ENCODE data around the gene IDUA.
"Not testable (repeated sequence)": the region's sequence is repeated elsewhere in the genome, so short reads cannot be mapped to it uniquely, and the experiment has no call there.

The IDUA gene

DNA sequence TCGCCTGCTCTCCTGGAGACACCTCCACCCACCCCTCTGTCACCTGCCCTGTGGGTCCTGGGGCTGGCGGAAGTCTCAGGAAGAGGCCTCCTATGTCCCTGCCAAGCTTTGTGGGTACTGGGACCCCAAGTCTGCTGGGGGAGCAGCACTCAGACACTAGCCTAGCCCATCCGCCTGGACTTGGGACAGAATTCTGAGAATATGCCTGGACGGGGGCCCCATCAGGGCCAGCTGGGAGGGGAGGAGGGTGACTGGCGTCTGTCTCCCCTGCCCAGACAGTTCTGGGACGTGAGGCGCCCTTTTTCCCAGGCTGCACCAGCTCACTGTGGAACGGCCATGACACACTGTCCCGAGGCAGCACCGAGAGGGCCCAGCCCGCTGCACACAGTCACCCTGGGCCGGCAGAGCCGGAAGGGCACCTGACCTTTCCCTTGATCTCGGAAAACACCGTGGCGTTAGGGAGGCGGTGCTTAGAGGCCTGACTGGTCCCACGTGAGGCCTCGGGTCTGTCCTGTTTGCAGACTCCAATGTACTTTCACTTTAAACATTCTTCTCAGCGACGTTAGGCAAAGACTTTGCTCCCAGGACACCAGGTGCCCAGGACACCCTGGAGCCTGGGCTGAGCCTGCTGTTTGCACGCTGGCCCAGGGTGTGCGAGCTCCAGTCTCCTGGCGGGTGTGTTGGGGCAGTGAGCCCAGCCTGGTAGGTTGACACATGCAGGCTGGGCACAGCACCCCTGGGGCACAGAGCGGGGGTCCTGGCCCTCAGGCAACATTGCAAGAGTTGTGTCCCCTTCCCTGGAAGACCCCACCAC is 5.7 kb downstream of the IDUA start:
- no peak overlapping the region for H3K27ac ChIP-seq (ENCODE audit: low read depth, low read length)
- H3K4me1 ChIP-seq (ENCODE audit: insufficient read depth, low read length) = no peaks in the 10 kb centered on the region
- no peaks in the 10 kb centered on the region for H3K9me3 ChIP-seq (ENCODE audit: insufficient read depth, low read depth, low read length)
- peaks cover 24% of the 10 kb centered on the region for H3K27me3 ChIP-seq (ENCODE audit: insufficient read depth, low read length)
- WGBS = 88% methylated on average over 25 of the region's 25 CpGs
- no peak overlapping the region for H3K4me3 ChIP-seq (ENCODE audit: low read length)
- H3K9ac ChIP-seq (ENCODE audit: low read depth, low read length) = no peak overlapping the region
- H3K36me3 ChIP-seq (ENCODE audit: insufficient read depth, low read length) = no peaks in the 10 kb centered on the region

DNA sequence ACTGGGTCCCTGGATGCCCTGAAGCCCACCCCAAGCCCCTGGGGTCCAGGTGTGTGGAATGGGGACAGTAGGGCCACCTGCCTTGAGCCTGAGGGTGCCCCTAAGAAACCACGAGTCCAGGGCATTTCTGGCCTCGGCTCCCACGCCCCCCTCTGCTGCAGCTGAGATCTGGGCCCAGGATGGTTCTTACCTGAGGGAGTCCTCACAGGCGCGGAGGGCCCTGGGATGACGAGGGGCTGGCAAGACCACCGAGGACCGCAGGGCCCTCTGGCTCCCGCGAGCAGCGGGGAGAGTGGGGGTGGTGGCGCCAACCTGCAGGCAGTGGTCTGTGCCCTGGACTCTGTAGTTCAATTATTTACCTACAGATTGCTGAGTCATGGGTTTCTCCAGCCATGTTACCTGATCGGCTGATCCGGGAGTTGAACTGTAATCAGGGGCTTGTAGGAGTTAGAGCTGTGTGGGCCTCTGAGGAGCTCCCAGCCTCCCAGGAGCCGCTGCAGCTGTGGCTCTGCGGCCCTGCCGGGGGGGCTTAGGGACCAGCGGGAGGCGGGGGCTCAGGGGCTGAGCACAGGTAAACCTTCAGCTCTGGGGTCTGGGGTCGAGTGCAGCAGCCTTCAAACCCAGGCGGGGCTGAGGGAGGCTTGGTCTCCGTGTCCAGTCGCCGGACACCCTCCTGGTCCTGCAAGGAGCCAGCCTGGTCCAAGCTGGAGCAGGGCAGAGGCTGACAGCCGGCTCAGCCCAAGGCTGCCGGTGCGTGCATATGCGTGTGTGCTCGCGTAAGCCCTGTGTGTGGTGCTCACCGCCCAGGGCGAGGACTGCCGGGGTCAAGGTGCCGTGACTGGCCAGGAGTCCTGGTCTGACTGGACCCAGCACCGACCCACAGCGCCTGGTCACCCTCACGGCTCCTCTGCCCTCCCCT is 6.5 kb downstream of the IDUA start, which contains the start of gene SLC26A1:
Gene SLC26A1 (minus strand): TSS at position 294 of the 919 bp plus-strand sequence. CDS start 1,701 bp downstream, outside the sequence.
- H3K9ac ChIP-seq (ENCODE audit: low read depth, low read length) = no peak within 1 kb of the TSS; the same call in 1 of the 2 replicates
- H3K4me1 ChIP-seq (ENCODE audit: insufficient read depth, low read length) = no peaks in the 10 kb centered on the region
- H3K36me3 ChIP-seq (ENCODE audit: insufficient read depth, low read length) = no peaks in the 10 kb centered on the region
- H3K27me3 ChIP-seq (ENCODE audit: insufficient read depth, low read length) = peaks cover 31% of the 10 kb centered on the region
- H3K27ac ChIP-seq (ENCODE audit: low read depth, low read length) = no peak within 1 kb of the TSS
- no peaks in the 10 kb centered on the region for H3K9me3 ChIP-seq (ENCODE audit: insufficient read depth, low read depth, low read length)
- no peak within 1 kb of the TSS for H3K4me3 ChIP-seq (ENCODE audit: low read length)
- 86% methylated on average over 37 of the region's 37 CpGs for WGBS

DNA sequence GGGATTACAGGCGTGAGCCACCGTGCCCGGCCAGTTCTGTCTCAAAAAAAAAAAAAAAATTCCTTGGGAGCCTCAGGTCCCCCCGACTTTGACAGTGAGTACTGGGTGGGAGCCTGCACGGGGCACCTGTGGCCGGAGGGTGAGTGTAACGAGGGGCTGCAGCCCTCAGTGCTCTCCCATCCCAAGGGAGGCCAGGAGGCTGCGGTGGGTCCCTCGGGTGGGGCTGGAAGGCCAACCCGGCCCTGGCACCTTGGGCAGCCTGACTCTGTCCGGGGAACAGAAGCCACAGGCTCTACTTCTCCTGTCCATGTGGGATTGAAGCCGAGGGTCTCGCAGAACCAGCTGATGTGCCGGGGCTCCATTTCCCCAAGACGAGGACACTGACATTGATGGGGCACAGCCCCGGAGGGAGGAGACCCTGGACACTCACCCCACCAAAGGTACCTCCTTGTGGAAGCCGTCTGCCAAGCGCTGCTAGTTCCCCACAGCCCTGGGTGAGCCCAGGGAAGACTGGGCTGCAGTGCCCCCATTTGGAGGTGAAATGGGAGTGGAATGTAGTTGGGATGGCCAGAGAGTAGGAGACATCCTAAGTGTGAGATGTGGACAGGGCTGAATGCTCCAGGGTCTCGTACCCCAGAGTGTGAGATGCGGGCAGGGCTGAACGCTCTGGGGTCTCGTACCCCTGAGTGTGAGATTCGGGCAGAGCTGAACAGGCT is 8.6 kb downstream of the IDUA start:
- no peaks in the 10 kb centered on the region for H3K9me3 ChIP-seq (ENCODE audit: insufficient read depth, low read depth, low read length)
- no peaks in the 10 kb centered on the region for H3K36me3 ChIP-seq (ENCODE audit: insufficient read depth, low read length)
- H3K27me3 ChIP-seq (ENCODE audit: insufficient read depth, low read length) = peaks cover 51% of the 10 kb centered on the region
- no peak overlapping the region for H3K4me3 ChIP-seq (ENCODE audit: low read length)
- no peak overlapping the region for H3K9ac ChIP-seq (ENCODE audit: low read depth, low read length)
- H3K27ac ChIP-seq (ENCODE audit: low read depth, low read length) = no peak overlapping the region
- WGBS = 91% methylated on average over 23 of the region's 23 CpGs
- H3K4me1 ChIP-seq (ENCODE audit: insufficient read depth, low read length) = no peaks in the 10 kb centered on the region

- Histone ChIP-seq H3K9ac (ENCODE audit: low read depth, low read length) (no peak overlapping the region), H3K4me3 (ENCODE audit: low read length) (no peak overlapping the region), H3K9me3 (ENCODE audit: insufficient read depth, low read depth, low read length) (no peaks in the 10 kb centered on the region), H3K4me1 (ENCODE audit: insufficient read depth, low read length) (no peaks in the 10 kb centered on the region), H3K36me3 (ENCODE audit: insufficient read depth, low read length) (no peaks in the 10 kb centered on the region), H3K27ac (ENCODE audit: low read depth, low read length) (no peak overlapping the region), H3K27me3 (ENCODE audit: insufficient read depth, low read length) (peaks cover 60% of the 10 kb centered on the region)
- WGBS = 78% methylated on average over 15 of the region's 15 CpGs
Measured at GRCh38 chr4:996030-996996, 9.5 kb downstream of the IDUA start.

- Histone ChIP-seq H3K27me3 (ENCODE audit: insufficient read depth, low read length) (peaks cover 67% of the 10 kb centered on the region), H3K27ac (ENCODE audit: low read depth, low read length) (no peak overlapping the region), H3K36me3 (ENCODE audit: insufficient read depth, low read length) (no peaks in the 10 kb centered on the region), H3K9ac (ENCODE audit: low read depth, low read length) (no peak overlapping the region), H3K4me1 (ENCODE audit: insufficient read depth, low read length) (no peaks in the 10 kb centered on the region), H3K4me3 (ENCODE audit: low read length) (no peak overlapping the region), H3K9me3 (ENCODE audit: insufficient read depth, low read depth, low read length) (no peaks in the 10 kb centered on the region)
- 28% methylated on average over 21 of the region's 25 CpGs for WGBS
Measured at GRCh38 chr4:996997-997374, 10.1 kb downstream of the IDUA start.

DNA sequence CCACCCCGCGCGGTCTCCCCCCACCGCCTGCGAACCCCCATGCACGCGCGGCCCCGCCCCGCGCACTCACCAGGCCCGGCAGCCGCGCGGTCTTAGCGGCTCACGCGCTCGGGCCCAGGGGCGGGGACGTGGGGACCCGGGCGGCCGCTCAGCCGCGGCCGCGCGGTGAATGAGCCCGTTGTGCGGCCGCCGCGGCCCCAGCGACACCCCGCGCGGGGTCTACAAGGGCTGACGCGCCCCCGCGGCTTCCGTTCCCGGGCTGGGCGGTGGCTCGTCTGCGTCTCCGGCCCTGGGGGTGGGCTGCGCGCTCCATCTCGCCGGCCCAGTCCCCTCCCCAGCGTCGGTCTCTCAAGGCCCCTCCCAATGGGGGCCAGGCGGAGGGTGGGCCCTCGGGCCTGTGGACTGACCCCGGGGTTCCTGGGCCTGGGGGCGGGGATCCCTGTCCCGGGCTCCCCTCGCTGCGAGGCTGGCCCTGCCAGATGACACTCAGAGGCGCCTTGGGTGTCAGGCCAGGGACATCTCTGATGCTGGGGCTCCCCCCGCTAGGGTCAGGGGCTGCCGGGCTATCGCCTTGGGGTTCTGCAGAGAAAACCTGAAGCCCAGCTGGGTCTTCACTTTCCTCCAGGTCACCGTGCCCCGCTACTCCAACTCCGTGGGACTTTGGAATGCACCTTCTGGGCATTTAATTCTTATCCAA is 10.7 kb downstream of the IDUA start:
- H3K9me3 ChIP-seq (ENCODE audit: insufficient read depth, low read depth, low read length) = no peaks in the 10 kb centered on the region
- 7% methylated on average over 67 of the region's 68 CpGs for WGBS
- H3K9ac ChIP-seq (ENCODE audit: low read depth, low read length) = no peak overlapping the region
- peaks cover 72% of the 10 kb centered on the region for H3K27me3 ChIP-seq (ENCODE audit: insufficient read depth, low read length)
- no peaks in the 10 kb centered on the region for H3K4me1 ChIP-seq (ENCODE audit: insufficient read depth, low read length)
- H3K4me3 ChIP-seq (ENCODE audit: low read length) = peak overlapping the region; percentile 48
- H3K27ac ChIP-seq (ENCODE audit: low read depth, low read length) = no peak overlapping the region
- no peaks in the 10 kb centered on the region for H3K36me3 ChIP-seq (ENCODE audit: insufficient read depth, low read length)

GRCh38 chr4:998096-998691 is 11.3 kb downstream of the IDUA start:
- Histone ChIP-seq H3K4me1 (ENCODE audit: insufficient read depth, low read length) (no peaks in the 10 kb centered on the region), H3K27me3 (ENCODE audit: insufficient read depth, low read length) (peaks cover 79% of the 10 kb centered on the region), H3K4me3 (ENCODE audit: low read length) (no peak overlapping the region), H3K27ac (ENCODE audit: low read depth, low read length) (no peak overlapping the region), H3K36me3 (ENCODE audit: insufficient read depth, low read length) (no peaks in the 10 kb centered on the region), H3K9me3 (ENCODE audit: insufficient read depth, low read depth, low read length) (no peaks in the 10 kb centered on the region), H3K9ac (ENCODE audit: low read depth, low read length) (no peak overlapping the region)
- WGBS = 77% methylated on average over 12 of the region's 12 CpGs

GRCh38 chr4:999240-999863 is 12.5 kb downstream of the IDUA start:
- H3K36me3 ChIP-seq (ENCODE audit: insufficient read depth, low read length); H3K4me1 ChIP-seq (ENCODE audit: insufficient read depth, low read length); H3K9ac ChIP-seq (ENCODE audit: low read depth, low read length); H3K27ac ChIP-seq (ENCODE audit: low read depth, low read length); H3K9me3 ChIP-seq (ENCODE audit: insufficient read depth, low read depth, low read length); H3K4me3 ChIP-seq (ENCODE audit: low read length): not testable (repeated sequence)
- H3K27me3 ChIP-seq (ENCODE audit: insufficient read depth, low read length) = peaks cover 90% of the 10 kb centered on the region
- WGBS = 71% methylated on average over 14 of the region's 21 CpGs

- Histone ChIP-seq H3K36me3 (ENCODE audit: insufficient read depth, low read length) (no peaks in the 10 kb centered on the region), H3K9me3 (ENCODE audit: insufficient read depth, low read depth, low read length) (no peaks in the 10 kb centered on the region), H3K4me3 (ENCODE audit: low read length) (no peak overlapping the region), H3K27me3 (ENCODE audit: insufficient read depth, low read length) (peaks cover 96% of the 10 kb centered on the region), H3K27ac (ENCODE audit: low read depth, low read length) (no peak overlapping the region), H3K9ac (ENCODE audit: low read depth, low read length) (no peak overlapping the region), H3K4me1 (ENCODE audit: insufficient read depth, low read length) (no peaks in the 10 kb centered on the region)
- 85% methylated on average over 18 of the region's 18 CpGs for WGBS
Measured at GRCh38 chr4:999882-1000425, 13.1 kb downstream of the IDUA start.
